ENCODE measurements around the gene FBXO44. TPM values are rescaled to one million over a fixed set of nuclear protein-coding genes. Genes with fewer than 3 reads are reported as not detected.

The FBXO44 gene
- total RNA-seq, 6 experiments from 2014 or later, result 15.1 to 24.1 (median 18.9) TPM

DNA sequence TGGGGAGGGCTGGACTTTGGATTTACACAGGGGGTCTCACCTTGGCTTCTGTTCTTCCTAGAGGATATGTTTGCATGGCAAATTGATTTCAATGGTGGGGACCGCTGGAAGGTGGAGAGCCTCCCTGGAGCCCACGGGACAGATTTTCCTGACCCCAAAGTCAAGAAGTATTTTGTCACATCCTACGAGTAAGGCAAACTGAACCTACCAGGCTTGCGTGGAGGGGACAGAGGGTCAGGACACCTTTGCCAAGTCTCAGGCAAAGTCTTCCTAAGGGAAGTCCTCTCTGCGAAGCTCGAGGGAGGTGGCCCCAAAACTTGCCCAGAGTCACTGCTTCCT lies 16.5 kb downstream of the FBXO44 start:
- DNase-seq, result no peak
- no peak overlapping the region for H3K4me3 Mint-ChIP-seq
- no peak for TF ChIP-seq CTCF (IDR thresholded peaks at IDR 0.05)
- peaks cover 2% of the 10 kb centered on the region; the same call in 1 of the 2 replicates for H3K27me3 Mint-ChIP-seq (ENCODE audit: insufficient read depth)
- no peaks in the 10 kb centered on the region for H3K9me3 Mint-ChIP-seq
- no peaks in the 10 kb centered on the region for H3K4me1 Mint-ChIP-seq (ENCODE audit: low read depth)
- H3K36me3 Mint-ChIP-seq (ENCODE audit: low read depth), result peaks cover 5% of the 10 kb centered on the region; the same call in 1 of the 2 replicates
- no peak overlapping the region for H3K27ac Mint-ChIP-seq

GRCh38 chr1:11671544-11672286 lies 17.0 kb downstream of the FBXO44 start:
- Mint-ChIP-seq H3K36me3 (ENCODE audit: low read depth) (peaks cover 5% of the 10 kb centered on the region; the same call in 1 of the 2 replicates), H3K27me3 (ENCODE audit: insufficient read depth) (peaks cover 2% of the 10 kb centered on the region; the same call in 1 of the 2 replicates), H3K27ac (no peak overlapping the region), H3K4me1 (ENCODE audit: low read depth) (no peaks in the 10 kb centered on the region), H3K9me3 (no peaks in the 10 kb centered on the region), H3K4me3 (no peak overlapping the region)
- DNase-seq, result no peak
- TF ChIP-seq CTCF (IDR thresholded peaks at IDR 0.05), result no peak

GRCh38 chr1:11673089-11673769 lies 18.6 kb downstream of the FBXO44 start:
- Mint-ChIP-seq H3K36me3 (ENCODE audit: low read depth) (peaks cover 5% of the 10 kb centered on the region; the same call in 1 of the 2 replicates), H3K9me3 (no peaks in the 10 kb centered on the region), H3K27ac (no peak overlapping the region), H3K27me3 (ENCODE audit: insufficient read depth) (peaks cover 2% of the 10 kb centered on the region; the same call in 1 of the 2 replicates), H3K4me3 (no peak overlapping the region), H3K4me1 (ENCODE audit: low read depth) (peaks cover under 1% of the 10 kb centered on the region; the same call in 1 of the 2 replicates)
- DNase-seq, result no peak
- TF ChIP-seq CTCF (IDR thresholded peaks at IDR 0.05), result no peak

DNA sequence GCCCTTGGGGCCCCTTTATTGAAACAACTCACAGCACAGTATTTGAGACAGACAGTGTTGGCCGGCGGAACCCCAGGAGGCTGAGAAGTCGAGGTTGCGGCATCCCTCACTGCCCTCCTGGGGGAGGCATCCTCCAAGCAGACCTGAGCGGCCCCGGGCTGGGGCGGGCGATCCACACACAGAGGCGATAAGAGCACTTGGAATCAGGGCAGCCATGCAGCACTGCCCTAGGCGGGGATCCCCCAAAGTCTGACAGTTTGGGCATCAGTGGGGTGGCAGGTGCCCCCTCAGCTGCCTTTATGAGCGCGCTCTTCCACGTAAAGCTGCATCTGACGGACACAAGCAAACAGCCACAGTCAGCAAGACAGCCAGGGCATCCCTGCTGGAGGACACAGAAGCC lies 19.8 kb downstream of the FBXO44 start:
- DNase-seq, result no peak

DNA sequence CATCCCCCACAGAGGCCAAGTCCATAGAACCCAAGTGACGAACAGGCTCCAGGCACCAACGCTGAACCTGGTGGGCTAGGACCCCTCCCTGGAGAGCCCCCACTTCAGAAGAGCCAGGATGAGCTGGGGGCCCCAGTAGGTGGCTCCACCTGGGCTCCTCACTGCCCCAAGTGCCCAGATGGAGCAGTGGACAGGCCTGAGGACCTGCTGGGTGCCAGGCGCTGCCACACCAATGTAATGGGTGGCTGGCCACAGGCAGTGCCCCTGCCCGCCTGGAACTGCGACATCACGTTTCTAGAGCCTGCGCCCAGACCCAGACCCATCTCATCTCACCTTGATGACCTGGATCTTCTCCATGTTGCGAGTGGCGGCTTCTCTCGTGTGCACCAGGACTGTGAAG lies 20.6 kb downstream of the FBXO44 start:
- H3K4me1 Mint-ChIP-seq (ENCODE audit: low read depth), result peaks cover 9% of the 10 kb centered on the region

More for the DNA sequence above, 19.8 kb downstream of the FBXO44 start:
- Mint-ChIP-seq H3K4me1 (ENCODE audit: low read depth) (peaks cover 7% of the 10 kb centered on the region), H3K27ac (no peak overlapping the region), H3K4me3 (no peak overlapping the region), H3K27me3 (ENCODE audit: insufficient read depth) (peaks cover 2% of the 10 kb centered on the region; the same call in 1 of the 2 replicates), H3K9me3 (no peaks in the 10 kb centered on the region), H3K36me3 (ENCODE audit: low read depth) (peaks cover 5% of the 10 kb centered on the region; the same call in 1 of the 2 replicates)
- no peak for TF ChIP-seq CTCF (IDR thresholded peaks at IDR 0.05)

More for the DNA sequence above, 20.6 kb downstream of the FBXO44 start:
- Mint-ChIP-seq H3K4me3 (no peak overlapping the region), H3K27me3 (ENCODE audit: insufficient read depth) (peaks cover 2% of the 10 kb centered on the region; the same call in 1 of the 2 replicates), H3K9me3 (no peaks in the 10 kb centered on the region), H3K27ac (no peak overlapping the region), H3K36me3 (ENCODE audit: low read depth) (peaks cover 5% of the 10 kb centered on the region; the same call in 1 of the 2 replicates)
- DNase-seq, result no peak
- no peak for TF ChIP-seq CTCF (IDR thresholded peaks at IDR 0.05)

All from HFFc6 (cell line).